ENCODE measurements around the gene PIM3. TPM values are rescaled to one million over a fixed set of nuclear protein-coding genes. Genes with fewer than 3 reads are reported as not detected.
A peak's percentile ranks its signal among the peaks of the same experiment; 100 is the strongest.

Gene PIM3
- total RNA-seq, 1 donor from 2014 or later, result 94.7 TPM

DNA sequence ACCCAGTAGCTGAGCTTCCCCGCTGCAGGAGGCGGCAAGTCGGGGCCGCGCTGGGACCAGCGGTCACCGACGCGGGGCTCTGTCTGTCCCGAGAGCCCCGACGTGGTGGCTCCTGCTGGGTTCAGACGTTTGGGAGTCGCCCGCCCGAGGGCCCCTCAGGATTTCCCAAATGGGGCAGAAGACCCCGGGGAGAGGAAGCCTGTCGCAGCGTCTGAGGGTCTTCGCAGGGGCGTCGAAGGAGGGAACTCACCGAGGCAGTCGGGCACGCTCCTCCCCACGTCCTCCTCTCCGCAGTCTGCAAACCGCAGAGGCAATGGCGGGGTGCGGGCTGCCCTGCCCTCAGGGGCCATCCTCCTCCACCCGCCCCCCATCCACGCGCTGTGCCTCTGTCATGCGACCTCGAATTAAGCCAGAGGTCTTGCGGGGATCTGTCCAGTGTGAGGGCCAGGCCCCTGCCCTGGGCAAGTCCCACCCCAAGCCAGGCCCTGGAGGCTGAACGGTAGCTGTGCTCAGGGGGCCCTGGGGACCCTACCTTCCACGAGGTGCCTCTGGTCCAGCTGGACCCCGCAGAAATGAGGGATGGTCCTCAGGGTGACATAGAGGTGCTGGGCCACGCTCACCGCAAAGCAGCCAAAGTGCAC is 39.5 kb downstream of the PIM3 start:
- no peaks in the 10 kb centered on the region for H3K36me3 ChIP-seq
- no peak overlapping the region for H3K27ac ChIP-seq
- H3K27me3 ChIP-seq (ENCODE audit: low read depth), result peaks cover 11% of the 10 kb centered on the region
- no peaks in the 10 kb centered on the region for H3K4me1 ChIP-seq
- TF ChIP-seq, protein P1, sequence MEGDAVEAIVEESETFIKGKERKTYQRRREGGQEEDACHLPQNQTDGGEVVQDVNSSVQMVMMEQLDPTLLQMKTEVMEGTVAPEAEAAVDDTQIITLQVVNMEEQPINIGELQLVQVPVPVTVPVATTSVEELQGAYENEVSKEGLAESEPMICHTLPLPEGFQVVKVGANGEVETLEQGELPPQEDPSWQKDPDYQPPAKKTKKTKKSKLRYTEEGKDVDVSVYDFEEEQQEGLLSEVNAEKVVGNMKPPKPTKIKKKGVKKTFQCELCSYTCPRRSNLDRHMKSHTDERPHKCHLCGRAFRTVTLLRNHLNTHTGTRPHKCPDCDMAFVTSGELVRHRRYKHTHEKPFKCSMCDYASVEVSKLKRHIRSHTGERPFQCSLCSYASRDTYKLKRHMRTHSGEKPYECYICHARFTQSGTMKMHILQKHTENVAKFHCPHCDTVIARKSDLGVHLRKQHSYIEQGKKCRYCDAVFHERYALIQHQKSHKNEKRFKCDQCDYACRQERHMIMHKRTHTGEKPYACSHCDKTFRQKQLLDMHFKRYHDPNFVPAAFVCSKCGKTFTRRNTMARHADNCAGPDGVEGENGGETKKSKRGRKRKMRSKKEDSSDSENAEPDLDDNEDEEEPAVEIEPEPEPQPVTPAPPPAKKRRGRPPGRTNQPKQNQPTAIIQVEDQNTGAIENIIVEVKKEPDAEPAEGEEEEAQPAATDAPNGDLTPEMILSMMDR (IDR thresholded peaks at IDR 0.05), result no peak
- DNase-seq, result peak; percentile 49
- ATAC-seq, result peak; percentile 7 to 18
- no peaks in the 10 kb centered on the region for H3K9me3 ChIP-seq
- intact Hi-C loops (cut with DNase I), result no loop called here
- peak overlapping the region; percentile 23 for H3K4me3 ChIP-seq

DNA sequence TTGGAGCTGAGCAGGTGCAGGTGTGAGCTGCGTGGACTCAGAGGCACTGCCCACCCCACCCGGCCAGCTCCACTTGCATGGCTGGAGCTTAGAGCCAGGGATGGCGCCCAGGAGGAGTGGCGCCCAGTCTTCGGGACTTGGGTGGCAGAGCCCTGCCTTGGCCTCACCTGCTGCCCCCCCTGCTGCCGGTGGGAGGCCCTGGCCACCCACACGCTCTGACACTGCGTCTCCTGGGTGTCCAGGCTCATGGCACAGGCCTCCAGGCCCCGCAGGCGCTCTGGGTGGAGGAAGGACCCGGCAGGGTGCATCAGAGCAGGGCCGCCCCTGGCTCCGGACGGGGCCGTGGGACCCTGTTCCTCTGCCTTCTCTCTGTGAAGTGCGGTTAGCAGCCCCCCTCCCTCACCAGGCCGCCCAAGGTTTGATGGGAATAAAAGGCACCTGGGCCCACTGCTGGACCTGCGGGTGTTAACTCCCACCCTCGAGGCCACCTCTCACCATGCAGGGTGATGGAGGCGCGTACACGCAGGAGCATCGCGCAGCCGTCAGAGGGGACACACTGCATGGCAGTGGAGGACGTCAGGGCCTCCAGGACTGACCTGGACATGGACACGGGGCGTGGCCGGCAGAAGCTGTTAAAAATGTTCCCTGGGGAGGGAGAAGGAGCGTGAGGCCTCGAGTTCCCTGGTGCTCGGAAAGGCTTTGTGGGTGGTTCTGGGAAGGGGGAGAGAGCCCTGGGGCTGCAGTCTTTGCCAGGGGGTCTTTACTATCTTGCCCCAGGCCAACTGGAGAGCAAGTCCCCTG is 40.2 kb downstream of the PIM3 start:
- DNase-seq (peak; percentile 39), ATAC-seq (no peak)
- Histone ChIP-seq H3K27me3 (ENCODE audit: low read depth) (peaks cover 11% of the 10 kb centered on the region), H3K36me3 (no peaks in the 10 kb centered on the region), H3K4me1 (no peaks in the 10 kb centered on the region), H3K27ac (no peak overlapping the region), H3K9me3 (no peaks in the 10 kb centered on the region), H3K4me3 (no peak overlapping the region)
- TF ChIP-seq, protein P1 (IDR thresholded peaks at IDR 0.05), result no peak
- intact Hi-C loops (cut with DNase I), result no loop called here

DNA sequence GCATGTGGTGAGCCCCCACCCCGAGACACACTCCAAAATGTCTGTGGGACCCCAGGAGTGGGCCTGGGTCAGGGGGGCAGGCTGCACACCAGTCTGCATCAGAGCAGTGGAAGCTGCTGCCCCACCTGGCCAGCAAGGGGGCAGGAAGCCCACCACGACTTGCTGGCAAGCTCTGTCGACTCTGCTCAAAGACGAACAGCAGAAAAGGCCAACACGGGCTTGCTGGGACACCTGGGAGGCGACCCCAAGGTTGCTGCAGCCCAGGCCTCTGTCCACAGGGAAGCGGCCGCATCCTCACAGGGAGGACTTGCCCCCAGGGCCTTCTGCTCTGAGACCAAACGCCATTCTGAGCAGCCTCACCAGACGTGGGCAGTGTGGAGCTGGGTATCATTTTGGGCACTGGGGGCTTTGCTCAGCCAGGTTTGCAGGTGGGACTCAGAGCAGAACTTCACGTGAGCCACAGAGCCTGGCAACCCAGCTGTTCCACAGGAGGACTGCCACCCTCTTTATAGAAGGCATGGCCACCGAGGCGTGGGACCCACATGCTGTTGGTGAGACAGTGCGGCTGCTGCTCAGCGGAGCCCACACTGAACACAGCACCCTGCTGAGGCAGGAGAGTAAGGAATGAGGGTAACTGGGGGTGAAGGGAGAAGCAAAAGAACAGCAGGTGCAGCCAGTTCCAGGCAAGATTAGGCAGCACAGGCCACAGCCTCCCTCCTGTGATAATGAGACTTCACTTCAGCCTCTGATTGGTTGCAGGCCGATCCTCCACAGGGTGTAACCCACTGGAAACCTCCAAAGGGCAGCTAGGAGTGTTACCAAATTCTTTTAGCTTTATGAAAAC is 41.0 kb downstream of the PIM3 start:
- Histone ChIP-seq H3K27ac (no peak overlapping the region), H3K4me3 (no peak overlapping the region), H3K27me3 (ENCODE audit: low read depth) (peaks cover 11% of the 10 kb centered on the region), H3K4me1 (no peaks in the 10 kb centered on the region), H3K36me3 (no peaks in the 10 kb centered on the region), H3K9me3 (no peaks in the 10 kb centered on the region)
- ATAC-seq (no peak), DNase-seq (peak; percentile 37)
- intact Hi-C loops (cut with DNase I), result no loop called here
- TF ChIP-seq, protein P1 (IDR thresholded peaks at IDR 0.05), result no peak

DNA sequence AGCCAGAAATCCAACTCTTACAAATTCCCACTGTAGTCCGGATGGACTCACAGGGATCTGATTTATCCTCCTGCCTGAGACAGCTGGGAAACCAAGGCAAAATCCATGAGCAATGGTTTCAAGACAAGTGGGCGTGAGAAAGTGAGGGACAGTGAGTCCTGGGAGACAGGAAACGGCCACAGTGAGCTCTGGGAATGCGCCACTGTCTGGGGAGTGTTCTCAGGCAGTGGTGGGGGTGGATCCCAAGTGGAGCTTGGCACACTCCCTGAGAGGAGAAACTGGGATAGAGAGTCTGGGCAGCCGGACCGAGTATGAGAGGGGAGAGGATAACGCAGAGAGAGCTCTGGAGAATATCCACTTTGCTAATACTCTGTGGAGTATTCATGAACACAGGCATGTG is 42.2 kb downstream of the PIM3 start:
- TF ChIP-seq, protein P1 (IDR thresholded peaks at IDR 0.05), result no peak
- Histone ChIP-seq H3K27ac (no peak overlapping the region), H3K4me1 (no peaks in the 10 kb centered on the region), H3K9me3 (no peaks in the 10 kb centered on the region), H3K36me3 (no peaks in the 10 kb centered on the region), H3K27me3 (ENCODE audit: low read depth) (peaks cover 11% of the 10 kb centered on the region), H3K4me3 (no peak overlapping the region)
- ATAC-seq (no peak), DNase-seq (no peak)
- intact Hi-C loops (cut with DNase I), result no loop called here

DNA sequence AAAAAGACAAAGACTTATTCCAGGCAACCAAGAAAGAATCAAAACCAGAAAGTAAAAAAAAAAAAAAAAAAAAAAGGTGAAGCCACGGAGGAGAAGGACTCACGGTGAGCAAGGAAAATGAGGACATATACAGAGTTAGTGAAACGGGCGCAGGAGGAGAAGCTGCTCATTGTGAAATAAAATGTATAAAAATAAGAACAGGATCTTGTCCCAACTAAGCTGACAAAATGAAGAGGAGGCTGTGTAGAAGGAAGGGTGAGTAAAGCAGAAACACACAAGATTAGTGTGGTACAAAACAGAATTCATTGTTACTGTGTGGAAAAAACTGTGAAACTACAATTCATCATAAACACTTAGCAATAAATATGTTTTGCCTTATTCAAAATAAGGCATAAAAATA is 44.3 kb downstream of the PIM3 start:
- Histone ChIP-seq H3K36me3 (no peaks in the 10 kb centered on the region), H3K27me3 (ENCODE audit: low read depth) (peaks cover 17% of the 10 kb centered on the region), H3K4me1 (no peaks in the 10 kb centered on the region), H3K27ac (no peak overlapping the region), H3K4me3 (no peak overlapping the region), H3K9me3 (no peaks in the 10 kb centered on the region)
- no peak for ATAC-seq
- intact Hi-C loops (cut with DNase I), result no loop called here
- TF ChIP-seq, protein P1 (IDR thresholded peaks at IDR 0.05), result no peak
- DNase-seq, result no peak

Data from lower lobe of right lung (tissue), 2 donors.